IMR-90 (cell line): ENCODE measurements around the gene P4HA2.

Source experiments
- MAFK ChIP-seq: IDR thresholded peaks from 2 replicates; pipeline ENCODE4 v1.6.1; 2012; ENCODE audit warnings: low read depth, low read length, improper control_type of control experiment
- MAZ ChIP-seq: IDR thresholded peaks from 2 replicates; pipeline ENCODE4 v1.6.1; 2012; ENCODE audit warnings: low read depth, mild to moderate bottlenecking, low read length, improper control_type of control experiment, moderate library complexity, borderline replicate concordance
- MXI1 ChIP-seq: IDR thresholded peaks from 2 replicates; pipeline ENCODE4 v1.6.1; 2012; ENCODE audit warnings: low read depth, mild to moderate bottlenecking, low read length, moderate library complexity, borderline replicate concordance
- POLR2A ChIP-seq: IDR thresholded peaks from 2 replicates; pipeline ENCODE4 v1.6.1; 2012; ENCODE audit warnings: mild to moderate bottlenecking, low read depth, low read length
- RAD21 ChIP-seq: IDR thresholded peaks from 2 replicates; pipeline ENCODE4 v1.6.1; 2012; ENCODE audit warnings: low read length, improper control_type of control experiment
- RCOR1 ChIP-seq: IDR thresholded peaks from 2 replicates; pipeline ENCODE4 v1.6.1; 2012; ENCODE audit warnings: mild to moderate bottlenecking, low read length, improper control_type of control experiment; ENCODE audit not compliant: insufficient replicate concordance
- SMC3 ChIP-seq: fragments of 150-350 bp; IDR thresholded peaks from 2 replicates; pipeline ENCODE4 v1.6.1; 2016; ENCODE audit warnings: low read depth, mild to moderate bottlenecking, antibody characterized with exemption, low read length, moderate library complexity
- TF ChIP-seq, protein P1 (sequence below): fragments of 150-350 bp; IDR thresholded peaks from 2 replicates; pipeline ENCODE4 v1.6.1; 2016; ENCODE audit warnings: low read depth, mild to moderate bottlenecking, low read length, moderate library complexity, borderline replicate concordance
- TF ChIP-seq, protein P2 (sequence below): conservative IDR thresholded peaks from 2 replicates; pipeline ENCODE4 v1.5.1; 2012; ENCODE audit warnings: mild to moderate bottlenecking, low read depth, low read length, improper control_type of control experiment

DNA sequence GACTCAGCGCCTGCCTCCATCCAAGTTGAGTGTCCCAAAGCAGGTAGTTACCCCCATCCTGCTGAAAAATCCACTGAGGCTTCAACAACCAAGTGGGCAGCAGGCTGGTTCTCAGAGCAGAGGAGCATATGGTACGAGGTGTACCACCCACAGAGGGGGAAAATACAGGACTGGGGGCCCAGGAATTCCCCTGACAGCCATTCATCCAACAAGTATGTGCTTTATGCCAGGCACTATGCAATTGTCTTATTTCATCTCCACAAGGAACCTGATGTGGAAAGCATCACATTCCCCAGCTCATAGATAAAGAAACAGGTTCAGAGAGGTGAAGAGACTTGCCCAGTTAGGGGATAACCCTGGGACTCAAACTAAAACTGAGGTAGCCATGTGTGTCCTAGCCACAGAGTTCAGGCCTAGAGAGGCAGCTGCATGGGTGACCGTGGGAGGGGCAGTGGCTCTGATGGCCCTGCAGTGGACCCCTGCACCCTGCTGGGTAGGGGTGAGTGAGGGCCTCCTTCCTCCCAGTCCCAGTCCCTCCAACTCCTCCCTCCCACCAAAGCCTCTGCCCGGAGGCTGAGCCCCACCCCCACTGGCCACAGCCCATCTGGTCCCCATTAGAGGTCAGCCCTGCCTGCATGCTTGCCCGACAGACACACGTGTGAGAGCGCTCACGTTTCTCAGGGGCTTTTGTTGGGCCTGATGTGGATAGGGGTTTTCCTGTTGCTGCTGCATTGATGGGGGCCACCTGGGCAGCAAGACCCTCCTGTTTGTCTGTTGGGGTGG, 41.3 kb upstream of the P4HA2 start:
- TF ChIP-seq POLR2A (no peak), RCOR1 (no peak), RAD21 (no peak), MAZ (peak; percentile 33; the same call in 1 of the 2 replicates), MAFK (no peak), MXI1 (peak; percentile 67; the same call in 1 of the 2 replicates), SMC3 (no peak)
- TF ChIP-seq, protein P1, sequence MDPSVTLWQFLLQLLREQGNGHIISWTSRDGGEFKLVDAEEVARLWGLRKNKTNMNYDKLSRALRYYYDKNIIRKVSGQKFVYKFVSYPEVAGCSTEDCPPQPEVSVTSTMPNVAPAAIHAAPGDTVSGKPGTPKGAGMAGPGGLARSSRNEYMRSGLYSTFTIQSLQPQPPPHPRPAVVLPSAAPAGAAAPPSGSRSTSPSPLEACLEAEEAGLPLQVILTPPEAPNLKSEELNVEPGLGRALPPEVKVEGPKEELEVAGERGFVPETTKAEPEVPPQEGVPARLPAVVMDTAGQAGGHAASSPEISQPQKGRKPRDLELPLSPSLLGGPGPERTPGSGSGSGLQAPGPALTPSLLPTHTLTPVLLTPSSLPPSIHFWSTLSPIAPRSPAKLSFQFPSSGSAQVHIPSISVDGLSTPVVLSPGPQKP: no peak
- TF ChIP-seq, protein P2, sequence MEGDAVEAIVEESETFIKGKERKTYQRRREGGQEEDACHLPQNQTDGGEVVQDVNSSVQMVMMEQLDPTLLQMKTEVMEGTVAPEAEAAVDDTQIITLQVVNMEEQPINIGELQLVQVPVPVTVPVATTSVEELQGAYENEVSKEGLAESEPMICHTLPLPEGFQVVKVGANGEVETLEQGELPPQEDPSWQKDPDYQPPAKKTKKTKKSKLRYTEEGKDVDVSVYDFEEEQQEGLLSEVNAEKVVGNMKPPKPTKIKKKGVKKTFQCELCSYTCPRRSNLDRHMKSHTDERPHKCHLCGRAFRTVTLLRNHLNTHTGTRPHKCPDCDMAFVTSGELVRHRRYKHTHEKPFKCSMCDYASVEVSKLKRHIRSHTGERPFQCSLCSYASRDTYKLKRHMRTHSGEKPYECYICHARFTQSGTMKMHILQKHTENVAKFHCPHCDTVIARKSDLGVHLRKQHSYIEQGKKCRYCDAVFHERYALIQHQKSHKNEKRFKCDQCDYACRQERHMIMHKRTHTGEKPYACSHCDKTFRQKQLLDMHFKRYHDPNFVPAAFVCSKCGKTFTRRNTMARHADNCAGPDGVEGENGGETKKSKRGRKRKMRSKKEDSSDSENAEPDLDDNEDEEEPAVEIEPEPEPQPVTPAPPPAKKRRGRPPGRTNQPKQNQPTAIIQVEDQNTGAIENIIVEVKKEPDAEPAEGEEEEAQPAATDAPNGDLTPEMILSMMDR: no peak
